Sigmoid colon (tissue), 4 donors: ENCODE results near the gene IFITM2.

Experiments used
- CTCF ChIP-seq, 4 experiments: fragments of 450-650 bp in 3 of 4; fragments of 200-600 bp in 1 of 4; IDR thresholded peaks; one replicate each; pipeline ENCODE4 v1.5.1; 2016 to 2019; ENCODE audit warnings: antibody characterized with exemption in 4 of 4, mild to moderate bottlenecking in 3 of 4, moderate library complexity in 2 of 4
- EP300 ChIP-seq, 4 donors: sonication (generic); formaldehyde crosslinking; IDR thresholded peaks; one replicate each; pipeline ENCODE4 v1.6.1; 2017; ENCODE audit warnings: antibody characterized with exemption in 4 of 4
- POLR2A ChIP-seq, 2 donors: fragments of 450-650 bp; IDR thresholded peaks; one replicate each; pipeline ENCODE4 v1.6.1; 2016; ENCODE audit warnings: antibody characterized with exemption in 2 of 2, mild to moderate bottlenecking in 2 of 2, moderate library complexity in 2 of 2

DNA sequence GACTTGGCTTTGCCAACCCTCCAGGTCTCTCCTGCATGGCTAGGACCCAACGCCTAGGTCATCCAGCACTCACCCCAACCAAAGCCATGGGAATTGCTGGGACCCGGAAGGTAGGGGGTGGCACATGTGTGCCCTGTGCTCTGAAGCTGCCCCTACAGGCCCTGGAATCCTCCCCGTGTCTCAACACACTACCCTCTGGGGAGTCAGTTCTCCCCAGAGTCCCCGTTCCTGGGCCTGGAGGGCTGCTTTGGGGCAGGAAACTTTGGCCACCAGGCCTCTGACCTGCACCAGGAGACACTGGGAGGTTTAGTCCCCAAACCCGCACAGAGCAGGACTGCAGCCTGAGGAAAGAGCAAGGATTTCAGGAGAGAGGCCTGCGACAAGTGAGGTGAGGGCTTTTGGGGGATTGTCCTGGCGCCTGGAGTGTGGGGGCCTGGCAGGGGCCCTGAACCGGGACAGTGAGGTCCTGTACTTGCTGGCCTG lies 5.7 kb downstream of the IFITM2 start:
- TF ChIP-seq EP300 (IDR thresholded peaks at IDR 0.05) (no peak), CTCF (IDR thresholded peaks at IDR 0.05) (no peak), POLR2A (IDR thresholded peaks at IDR 0.05) (no peak)
